Measurements from ENCODE around the gene PSMD7.
"Not testable (repeated sequence)": the region's sequence is repeated elsewhere in the genome, so short reads cannot be mapped to it uniquely, and the experiment has no call there.

Gene PSMD7

GRCh38 chr16:74320707-74321106 is 24.1 kb downstream of the PSMD7 start:
- Histone ChIP-seq H3K4me3 (replicated peaks; ENCODE audit: low read depth, low read length) (no peak overlapping the region), H3K27me3 (replicated peaks; ENCODE audit: control insufficient read depth, insufficient read depth, low read length) (no peaks in the 10 kb centered on the region), H3K36me3 (ENCODE audit: control insufficient read depth, insufficient read depth, low read length) (peaks cover 3% of the 10 kb centered on the region)
- TF ChIP-seq CTCF (IDR thresholded peaks at IDR 0.05; ENCODE audit: insufficient read depth, low read length, poor library complexity, severe bottlenecking): no peak
- no peak for DNase-seq (ENCODE audit: extremely low read depth, insufficient read length)

DNA sequence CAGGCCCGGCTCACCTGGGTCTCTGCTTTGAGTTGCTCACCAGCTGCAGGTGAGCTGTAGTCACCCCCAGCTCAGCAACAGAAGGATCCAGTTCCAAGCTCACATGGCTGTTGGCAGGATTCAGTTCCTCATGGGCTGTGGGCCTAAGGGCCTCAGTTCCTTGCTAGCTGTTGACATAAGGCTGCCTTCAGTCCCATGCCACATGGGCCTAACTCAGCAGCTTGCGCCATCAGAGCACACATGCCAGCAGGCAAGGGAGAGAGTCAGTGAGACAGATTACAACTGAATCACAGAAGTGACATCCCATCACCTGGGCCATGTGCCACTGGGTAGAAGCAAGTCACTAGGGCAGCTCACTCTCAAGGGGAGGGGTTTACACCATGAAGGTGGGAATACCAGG is 24.7 kb downstream of the PSMD7 start:
- TF ChIP-seq CTCF (IDR thresholded peaks at IDR 0.05; ENCODE audit: insufficient read depth, low read length, poor library complexity, severe bottlenecking): no peak
- H3K36me3 ChIP-seq (ENCODE audit: control insufficient read depth, insufficient read depth, low read length): peaks cover 4% of the 10 kb centered on the region
- no peak overlapping the region for H3K4me3 ChIP-seq (replicated peaks; ENCODE audit: low read depth, low read length)
- H3K27me3 ChIP-seq (replicated peaks; ENCODE audit: control insufficient read depth, insufficient read depth, low read length): no peaks in the 10 kb centered on the region
- no peak for DNase-seq (ENCODE audit: extremely low read depth, insufficient read length)

DNA sequence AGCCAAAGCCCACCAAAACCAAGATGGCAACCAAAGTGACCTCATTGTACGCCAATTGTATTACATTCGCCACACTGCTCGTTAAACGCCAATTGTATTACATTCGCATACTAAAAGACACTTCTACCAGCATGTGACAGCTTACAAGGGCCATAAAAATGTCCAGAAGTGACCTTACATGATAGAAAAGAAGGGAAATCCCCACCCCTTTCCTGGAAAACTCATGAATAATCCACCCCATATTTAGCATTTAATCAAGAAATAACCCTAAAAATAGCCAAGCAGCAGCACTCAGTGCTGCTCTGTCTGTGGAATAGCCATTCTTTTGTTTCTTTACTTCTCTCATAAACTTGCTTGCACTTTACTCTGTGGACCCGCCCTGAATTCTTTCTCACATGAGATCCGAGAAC is 25.7 kb downstream of the PSMD7 start:
- TF ChIP-seq CTCF (IDR thresholded peaks at IDR 0.05; ENCODE audit: insufficient read depth, low read length, poor library complexity, severe bottlenecking): no peak
- no peak overlapping the region for H3K4me3 ChIP-seq (replicated peaks; ENCODE audit: low read depth, low read length)
- peaks cover 4% of the 10 kb centered on the region for H3K36me3 ChIP-seq (ENCODE audit: control insufficient read depth, insufficient read depth, low read length)
- no peaks in the 10 kb centered on the region for H3K27me3 ChIP-seq (replicated peaks; ENCODE audit: control insufficient read depth, insufficient read depth, low read length)
- DNase-seq (ENCODE audit: extremely low read depth, insufficient read length): no peak

DNA sequence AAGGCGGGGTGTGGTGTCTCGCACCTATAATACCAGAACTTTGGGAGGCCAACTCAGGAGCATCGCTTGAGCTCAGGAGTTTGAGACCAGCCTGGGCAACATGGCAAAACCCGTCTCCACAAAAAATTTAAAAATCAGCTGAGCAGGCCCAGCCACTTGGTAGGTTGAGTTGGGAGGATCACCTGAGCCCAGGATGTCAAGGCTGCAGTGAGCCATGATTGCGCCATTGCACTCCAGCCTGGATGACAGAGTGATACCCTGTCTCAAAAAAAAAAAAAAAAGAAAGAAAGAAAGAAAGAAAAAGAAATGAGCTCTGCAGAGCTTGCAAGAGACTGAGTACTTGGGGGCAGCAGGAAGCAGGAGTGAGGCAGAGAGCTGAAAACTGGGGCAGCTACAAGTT is 28.2 kb downstream of the PSMD7 start:
- DNase-seq (ENCODE audit: extremely low read depth, insufficient read length); H3K36me3 ChIP-seq (ENCODE audit: control insufficient read depth, insufficient read depth, low read length); H3K27me3 ChIP-seq (replicated peaks; ENCODE audit: control insufficient read depth, insufficient read depth, low read length); H3K4me3 ChIP-seq (replicated peaks; ENCODE audit: low read depth, low read length): not testable (repeated sequence)

DNA sequence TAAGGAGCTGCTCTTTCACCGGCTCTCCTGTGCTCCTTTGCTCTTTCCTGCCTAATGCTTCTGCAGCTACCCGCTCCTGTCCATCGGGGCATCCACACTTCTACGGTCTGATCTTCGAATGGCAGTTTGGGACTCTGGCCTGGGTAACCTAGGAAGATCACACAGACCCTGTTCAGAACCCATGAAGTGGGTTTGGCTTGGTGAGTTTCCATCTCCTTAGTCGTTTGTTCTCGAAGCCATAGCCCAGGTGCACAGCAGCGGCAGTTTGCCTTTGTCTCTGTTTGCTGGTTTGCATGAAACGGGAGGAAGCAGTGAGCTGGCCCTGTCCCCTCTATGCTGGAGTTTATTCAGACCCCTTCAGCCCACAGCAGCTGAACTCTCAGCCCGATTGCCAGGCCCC is 29.0 kb downstream of the PSMD7 start:
- H3K27me3 ChIP-seq (replicated peaks; ENCODE audit: control insufficient read depth, insufficient read depth, low read length): no peaks in the 10 kb centered on the region
- H3K36me3 ChIP-seq (ENCODE audit: control insufficient read depth, insufficient read depth, low read length): peaks cover 4% of the 10 kb centered on the region
- TF ChIP-seq CTCF (IDR thresholded peaks at IDR 0.05; ENCODE audit: insufficient read depth, low read length, poor library complexity, severe bottlenecking): no peak
- no peak overlapping the region for H3K4me3 ChIP-seq (replicated peaks; ENCODE audit: low read depth, low read length)
- DNase-seq (ENCODE audit: extremely low read depth, insufficient read length): no peak

DNA sequence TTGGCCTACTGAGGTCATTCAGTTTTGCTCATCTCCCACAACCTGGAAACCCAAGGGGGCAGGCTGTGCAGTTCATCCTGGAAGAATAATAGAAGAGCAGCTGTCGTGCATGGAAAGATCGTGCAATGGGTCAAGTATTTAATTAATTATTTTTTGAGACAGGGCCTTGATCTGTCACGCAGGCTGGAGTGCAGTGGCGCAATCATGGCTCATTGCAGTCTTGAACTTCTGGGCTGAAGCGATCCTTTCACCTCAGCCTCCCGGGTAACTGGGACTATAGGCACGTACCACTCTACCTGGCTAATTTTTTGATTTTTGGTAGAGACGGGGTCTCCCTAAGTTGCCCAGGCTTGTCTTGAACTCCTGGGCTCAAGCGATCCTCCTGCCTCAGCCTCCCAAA is 31.7 kb downstream of the PSMD7 start:
- not testable (repeated sequence) for H3K4me3 ChIP-seq (replicated peaks; ENCODE audit: low read depth, low read length); DNase-seq (ENCODE audit: extremely low read depth, insufficient read length); H3K27me3 ChIP-seq (replicated peaks; ENCODE audit: control insufficient read depth, insufficient read depth, low read length); H3K36me3 ChIP-seq (ENCODE audit: control insufficient read depth, insufficient read depth, low read length)

- not testable (repeated sequence) for DNase-seq (ENCODE audit: extremely low read depth, insufficient read length)
These were observed 35.9 kb downstream of the PSMD7 start for GRCh38 chr16:74332469-74332868.

GRCh38 chr16:74337506-74337905 is 40.9 kb downstream of the PSMD7 start:
- not testable (repeated sequence) for H3K4me3 ChIP-seq (replicated peaks; ENCODE audit: low read depth, low read length); DNase-seq (ENCODE audit: extremely low read depth, insufficient read length); H3K27me3 ChIP-seq (replicated peaks; ENCODE audit: control insufficient read depth, insufficient read depth, low read length); H3K36me3 ChIP-seq (ENCODE audit: control insufficient read depth, insufficient read depth, low read length)

More at GRCh38 chr16:74332469-74332868, 35.9 kb downstream of the PSMD7 start:
- not testable (repeated sequence) for H3K27me3 ChIP-seq (replicated peaks; ENCODE audit: control insufficient read depth, insufficient read depth, low read length); H3K4me3 ChIP-seq (replicated peaks; ENCODE audit: low read depth, low read length); H3K36me3 ChIP-seq (ENCODE audit: control insufficient read depth, insufficient read depth, low read length)

DNA sequence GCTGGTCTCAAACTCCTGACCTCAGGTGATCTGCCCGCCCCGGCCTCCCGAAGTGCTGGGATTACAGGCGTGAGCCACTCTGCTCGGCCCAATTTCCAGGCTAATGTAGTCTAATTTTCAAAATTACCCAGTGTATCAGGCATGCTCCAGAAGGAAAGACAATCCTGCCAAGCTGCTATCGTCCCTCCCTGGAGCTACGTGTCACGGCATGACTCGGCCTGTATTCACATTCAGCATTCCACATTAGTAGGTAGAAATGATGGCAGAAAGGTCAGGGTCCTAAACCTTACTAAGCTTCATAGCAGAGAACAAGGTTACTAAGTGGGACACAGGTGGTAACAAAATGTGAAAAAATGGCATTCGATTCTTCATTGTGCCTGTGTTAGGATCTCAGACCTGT is 42.6 kb downstream of the PSMD7 start:
- not testable (repeated sequence) for H3K4me3 ChIP-seq (replicated peaks; ENCODE audit: low read depth, low read length); H3K27me3 ChIP-seq (replicated peaks; ENCODE audit: control insufficient read depth, insufficient read depth, low read length); DNase-seq (ENCODE audit: extremely low read depth, insufficient read length); H3K36me3 ChIP-seq (ENCODE audit: control insufficient read depth, insufficient read depth, low read length)

- H3K27me3 ChIP-seq (replicated peaks; ENCODE audit: control insufficient read depth, insufficient read depth, low read length); H3K36me3 ChIP-seq (ENCODE audit: control insufficient read depth, insufficient read depth, low read length); H3K4me3 ChIP-seq (replicated peaks; ENCODE audit: low read depth, low read length); DNase-seq (ENCODE audit: extremely low read depth, insufficient read length): not testable (repeated sequence)
These were observed 56.4 kb downstream of the PSMD7 start for GRCh38 chr16:74353038-74353437.
